NCI-H748 (cell line): ENCODE data around the gene CLEC2B.

Source experiments
- DNase-seq: peaks from one replicate; lab custom pipeline; 2025; ENCODE audit not compliant: unreplicated experiment; lab: John Stamatoyannopoulos, UW

The CLEC2B gene

GRCh38 chr12:9810671-9811070 is 58.5 kb downstream of the CLEC2B start:
- no peak for DNase-seq

- no peak for DNase-seq
These were observed 59.3 kb downstream of the CLEC2B start for GRCh38 chr12:9809866-9810265.

- no peak for DNase-seq
These were observed 59.8 kb downstream of the CLEC2B start for GRCh38 chr12:9809338-9809737.

- DNase-seq, result no peak
These were observed 60.6 kb downstream of the CLEC2B start for GRCh38 chr12:9808504-9808903.

GRCh38 chr12:9806714-9807113 is 62.4 kb downstream of the CLEC2B start:
- DNase-seq, result no peak

GRCh38 chr12:9805883-9806282 is 63.3 kb downstream of the CLEC2B start:
- no peak for DNase-seq
